ENCODE data around the gene SASH3.

DNA sequence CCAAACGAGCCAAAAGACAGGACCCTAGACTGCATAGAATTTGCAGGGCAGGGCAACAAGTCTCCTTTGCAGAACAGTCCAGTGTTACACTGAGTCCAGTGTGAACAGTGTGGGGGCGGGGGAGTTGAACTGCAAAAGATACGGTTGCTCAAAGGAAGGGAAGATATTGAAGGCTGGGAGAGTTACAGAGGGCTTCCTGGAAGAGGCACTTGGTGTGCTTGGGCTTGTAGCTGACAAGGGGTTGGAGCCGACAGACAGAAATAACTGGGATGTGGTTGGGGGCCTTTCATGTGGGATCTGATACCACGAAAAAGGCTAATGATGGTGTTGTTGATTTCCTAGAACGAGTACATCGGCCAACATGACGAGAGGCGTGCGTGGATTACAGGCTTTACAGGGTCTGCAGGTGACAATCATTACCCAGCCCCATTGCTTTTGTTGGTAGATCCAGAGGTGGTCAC is 34.9 kb upstream of the SASH3 start:
- no peak for TF ChIP-seq POLR2A (IDR thresholded peaks at IDR 0.05)
- TF ChIP-seq, protein P1, sequence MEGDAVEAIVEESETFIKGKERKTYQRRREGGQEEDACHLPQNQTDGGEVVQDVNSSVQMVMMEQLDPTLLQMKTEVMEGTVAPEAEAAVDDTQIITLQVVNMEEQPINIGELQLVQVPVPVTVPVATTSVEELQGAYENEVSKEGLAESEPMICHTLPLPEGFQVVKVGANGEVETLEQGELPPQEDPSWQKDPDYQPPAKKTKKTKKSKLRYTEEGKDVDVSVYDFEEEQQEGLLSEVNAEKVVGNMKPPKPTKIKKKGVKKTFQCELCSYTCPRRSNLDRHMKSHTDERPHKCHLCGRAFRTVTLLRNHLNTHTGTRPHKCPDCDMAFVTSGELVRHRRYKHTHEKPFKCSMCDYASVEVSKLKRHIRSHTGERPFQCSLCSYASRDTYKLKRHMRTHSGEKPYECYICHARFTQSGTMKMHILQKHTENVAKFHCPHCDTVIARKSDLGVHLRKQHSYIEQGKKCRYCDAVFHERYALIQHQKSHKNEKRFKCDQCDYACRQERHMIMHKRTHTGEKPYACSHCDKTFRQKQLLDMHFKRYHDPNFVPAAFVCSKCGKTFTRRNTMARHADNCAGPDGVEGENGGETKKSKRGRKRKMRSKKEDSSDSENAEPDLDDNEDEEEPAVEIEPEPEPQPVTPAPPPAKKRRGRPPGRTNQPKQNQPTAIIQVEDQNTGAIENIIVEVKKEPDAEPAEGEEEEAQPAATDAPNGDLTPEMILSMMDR (IDR thresholded peaks at IDR 0.05) = no peak
